Trophoblast cell (in vitro differentiated cells and primary cell): ENCODE results near the gene NHSL2.

ENCODE experiments used
- DNase-seq, 2 donors: peaks; one replicate each; pipeline ENCODE4 v3.0.0-alpha.2; 2016
- H2AFZ ChIP-seq: 2 replicates; pipeline ENCODE4 v1.6.1; 2013; ENCODE audit warnings: low read length, moderate library complexity, mild to moderate bottlenecking; ENCODE audit not compliant: insufficient read depth, poor library complexity
- H2AK5ac ChIP-seq: 2 replicates; pipeline ENCODE4 v1.6.1; 2013; ENCODE audit warnings: mild to moderate bottlenecking, low read length
- H2BK120ac ChIP-seq: 2 replicates; pipeline ENCODE4 v1.6.1; 2013; ENCODE audit warnings: low read length, mild to moderate bottlenecking, moderate library complexity; ENCODE audit not compliant: insufficient read depth, poor library complexity
- H2BK12ac ChIP-seq: 2 replicates; pipeline ENCODE4 v1.6.1; 2013; ENCODE audit warnings: mild to moderate bottlenecking, low read length, moderate library complexity
- H2BK5ac ChIP-seq: 2 replicates; pipeline ENCODE4 v1.6.1; 2013; ENCODE audit warnings: low read length, low read depth, moderate library complexity, mild to moderate bottlenecking; ENCODE audit not compliant: poor library complexity
- H3K14ac ChIP-seq: 2 replicates; pipeline ENCODE4 v1.6.1; 2013; ENCODE audit warnings: mild to moderate bottlenecking, low read length
- H3K18ac ChIP-seq: 2 replicates; pipeline ENCODE4 v1.6.1; 2013; ENCODE audit warnings: mild to moderate bottlenecking, low read length
- H3K23ac ChIP-seq: 2 replicates; pipeline ENCODE4 v1.6.1; 2013; ENCODE audit warnings: low read length
- H3K27ac ChIP-seq: 2 replicates; pipeline ENCODE4 v1.5.1; 2013; ENCODE audit warnings: low read depth, mild to moderate bottlenecking, inconsistent platforms, low read length, moderate library complexity
- H3K27me3 ChIP-seq: 2 replicates; pipeline ENCODE4 v1.6.1; 2013; ENCODE audit warnings: inconsistent platforms, mild to moderate bottlenecking, low read length, moderate library complexity; ENCODE audit not compliant: insufficient read depth
- H3K36me3 ChIP-seq, 2 experiments: 1 replicate in 1 of 2; 2 replicates in 1 of 2; pipeline ENCODE4 v1.6.1; 2013; ENCODE audit warnings: low read length in 2 of 2, mild to moderate bottlenecking in 2 of 2, moderate library complexity in 1 of 2; ENCODE audit not compliant: insufficient read depth in 2 of 2, control insufficient read depth in 1 of 2
- H3K4ac ChIP-seq: 2 replicates; pipeline ENCODE4 v1.6.1; 2013; ENCODE audit warnings: low read depth, mild to moderate bottlenecking, low read length, moderate library complexity
- H3K4me1 ChIP-seq, 2 experiments: 1 replicate in 1 of 2; 2 replicates in 1 of 2; pipeline ENCODE4 v1.6.1; 2013; ENCODE audit warnings: low read length in 2 of 2, mild to moderate bottlenecking in 2 of 2, moderate library complexity in 1 of 2; ENCODE audit not compliant: insufficient read depth in 2 of 2, control insufficient read depth in 1 of 2
- H3K4me2 ChIP-seq: 2 replicates; pipeline ENCODE4 v1.6.1; 2013; ENCODE audit warnings: inconsistent platforms, mild to moderate bottlenecking, low read length, moderate library complexity
- H3K4me3 ChIP-seq: 2 replicates; pipeline ENCODE4 v1.5.1; 2013; ENCODE audit warnings: mild to moderate bottlenecking, low read depth, low read length, inconsistent platforms
- H3K79me1 ChIP-seq: one replicate; pipeline ENCODE4 v1.6.1; 2013; ENCODE audit warnings: low read length
- H3K79me2 ChIP-seq: 2 replicates; pipeline ENCODE4 v1.6.1; 2013; ENCODE audit warnings: low read length, mild to moderate bottlenecking; ENCODE audit not compliant: control insufficient read depth, insufficient read depth, poor library complexity
- H3K9ac ChIP-seq: 2 replicates; pipeline ENCODE4 v1.6.1; 2013; ENCODE audit warnings: mild to moderate bottlenecking, low read length
- H3K9me3 ChIP-seq: 2 replicates; pipeline ENCODE4 v1.6.1; 2013; ENCODE audit warnings: low read depth, mild to moderate bottlenecking, control low read depth, inconsistent platforms, low read length; ENCODE audit not compliant: insufficient read depth
- H4K12ac ChIP-seq: 2 replicates; pipeline ENCODE4 v1.6.1; 2013; ENCODE audit warnings: low read depth, mild to moderate bottlenecking, low read length, moderate library complexity
- H4K8ac ChIP-seq: 2 replicates; pipeline ENCODE4 v1.6.1; 2013; ENCODE audit warnings: low read depth, mild to moderate bottlenecking, low read length, moderate library complexity
- H4K91ac ChIP-seq: one replicate; pipeline ENCODE4 v1.6.1; 2013; ENCODE audit warnings: low read depth, mild to moderate bottlenecking, low read length, moderate library complexity
- WGBS: extraction: QIAGEN DNeasy Blood & Tissue Kit; methylation state at CpG from one replicate; pipeline ENCODE4 v1.1.7; 2013; ENCODE audit warnings: missing lambda C conversion rate; ENCODE audit not compliant: insufficient read length, insufficient coverage; ENCODE audit errors: extremely low coverage; 5-methylcytosine and 5-hydroxymethylcytosine counted together

The NHSL2 gene

GRCh38 chrX:72080150-72080549, 169.5 kb downstream of the NHSL2 start:
- Histone ChIP-seq H4K12ac (no peak overlapping the region), H3K4ac (peak overlapping the region; percentile 57), H2BK5ac (no peak overlapping the region), H3K23ac (no peak overlapping the region), H3K4me2 (peak overlapping the region; percentile 56), H2BK12ac (peak overlapping the region; percentile 34), H4K8ac (no peak overlapping the region), H2BK120ac (peak overlapping the region; percentile 50), H3K4me3 (peak overlapping the region; percentile 35), H2AFZ (no peak overlapping the region), H3K27me3 (no peaks in the 10 kb centered on the region), H4K91ac (peak overlapping the region; percentile 87), H3K14ac (peak overlapping the region; percentile 33), H3K79me2 (peaks cover 2% of the 10 kb centered on the region), H3K18ac (peak overlapping the region; percentile 38), H2AK5ac (no peak overlapping the region), H3K9me3 (no peaks in the 10 kb centered on the region), H3K36me3 (no peaks in the 10 kb centered on the region), H3K79me1 (peaks cover 37% of the 10 kb centered on the region), H3K9ac (no peak overlapping the region), H3K4me1 (peaks cover 46 to 53% of the 10 kb centered on the region in 2 experiments), H3K27ac (peak overlapping the region; percentile 63)
- WGBS: no CpG with 5 or more reads among the region's 7 CpGs
- no peak for DNase-seq

- Histone ChIP-seq H4K91ac (peak overlapping the region; percentile 81), H2BK120ac (peak overlapping the region; percentile 97), H3K4me2 (peak overlapping the region; percentile 40), H3K36me3 (no peaks in the 10 kb centered on the region), H2BK5ac (peak overlapping the region; percentile 82), H3K27me3 (no peaks in the 10 kb centered on the region), H3K14ac (peak overlapping the region; percentile 77), H3K23ac (no peak overlapping the region), H3K4me3 (no peak overlapping the region), H3K4me1 (peaks cover 46 to 53% of the 10 kb centered on the region in 2 experiments), H3K9me3 (no peaks in the 10 kb centered on the region), H3K9ac (no peak overlapping the region), H3K79me1 (peaks cover 38% of the 10 kb centered on the region), H3K18ac (peak overlapping the region; percentile 94), H4K8ac (peak overlapping the region; percentile 75), H3K4ac (peak overlapping the region; percentile 4), H2AK5ac (peak overlapping the region; percentile 81), H3K27ac (peak overlapping the region; percentile 86), H3K79me2 (peaks cover 2% of the 10 kb centered on the region), H4K12ac (no peak overlapping the region), H2AFZ (no peak overlapping the region), H2BK12ac (peak overlapping the region; percentile 59)
- DNase-seq: no peak
- WGBS: no CpG with 5 or more reads among the region's 7 CpGs
These were observed 170.2 kb downstream of the NHSL2 start for GRCh38 chrX:72080800-72081199.

GRCh38 chrX:72081605-72082320, 171.1 kb downstream of the NHSL2 start:
- Histone ChIP-seq H2BK120ac (peak overlapping the region; percentile 97), H3K4me3 (no peak overlapping the region), H2AK5ac (no peak overlapping the region), H3K23ac (no peak overlapping the region), H2BK12ac (peak overlapping the region; percentile 69), H3K4ac (peak overlapping the region; percentile 34), H2AFZ (no peak overlapping the region), H4K12ac (no peak overlapping the region), H3K18ac (peak overlapping the region; percentile 94), H2BK5ac (peak overlapping the region; percentile 82), H3K4me2 (peak overlapping the region; percentile 40), H3K36me3 (no peaks in the 10 kb centered on the region), H3K9me3 (no peaks in the 10 kb centered on the region), H3K79me1 (peaks cover 38% of the 10 kb centered on the region), H3K9ac (no peak overlapping the region), H3K4me1 (peaks cover 46 to 53% of the 10 kb centered on the region in 2 experiments), H3K27me3 (no peaks in the 10 kb centered on the region), H3K79me2 (peaks cover 2% of the 10 kb centered on the region), H3K14ac (peak overlapping the region; percentile 77), H3K27ac (peak overlapping the region; percentile 86), H4K8ac (no peak overlapping the region), H4K91ac (peak overlapping the region; percentile 81)
- peak; percentile 6 to 22 for DNase-seq
- WGBS: no CpG with 5 or more reads among the region's 12 CpGs

GRCh38 chrX:72083291-72083690, 172.6 kb downstream of the NHSL2 start:
- peak overlapping the region; percentile 75 for H4K91ac ChIP-seq
- H3K27me3 ChIP-seq: no peaks in the 10 kb centered on the region
- H3K36me3 ChIP-seq: no peaks in the 10 kb centered on the region
- H3K14ac ChIP-seq: peak overlapping the region; percentile 80
- H4K8ac ChIP-seq: no peak overlapping the region
- WGBS: no CpG with 5 or more reads among the region's 2 CpGs
- H2BK12ac ChIP-seq: peak overlapping the region; percentile 75
- H3K79me2 ChIP-seq: peaks cover 2% of the 10 kb centered on the region
- H3K9ac ChIP-seq: no peak overlapping the region
- DNase-seq: no peak
- H3K4me1 ChIP-seq: peaks cover 39 to 42% of the 10 kb centered on the region in 2 experiments
- H3K4me2 ChIP-seq: no peak overlapping the region
- H4K12ac ChIP-seq: no peak overlapping the region
- no peaks in the 10 kb centered on the region for H3K9me3 ChIP-seq
- peaks cover 34% of the 10 kb centered on the region for H3K79me1 ChIP-seq
- no peak overlapping the region for H2BK120ac ChIP-seq
- H3K4me3 ChIP-seq: no peak overlapping the region
- no peak overlapping the region for H2BK5ac ChIP-seq
- no peak overlapping the region for H3K23ac ChIP-seq
- peak overlapping the region; percentile 80 for H3K27ac ChIP-seq
- H2AK5ac ChIP-seq: no peak overlapping the region
- H3K18ac ChIP-seq: no peak overlapping the region
- H2AFZ ChIP-seq: no peak overlapping the region
- H3K4ac ChIP-seq: peak overlapping the region; percentile 72
